Neural cell (in vitro differentiated cells): Measurements from ENCODE around the gene NSA2. TPM values are rescaled to one million over a fixed set of nuclear protein-coding genes. Genes with fewer than 3 reads are reported as not detected.
"Not testable (repeated sequence)": the region's sequence is repeated elsewhere in the genome, so short reads cannot be mapped to it uniquely, and the experiment has no call there.

Experiments
- H2AFZ ChIP-seq: fragments of 200-600, 300-800 bp; sonication (generic), shearing (Covaris generic); 2 replicates; pipeline ENCODE4 v1.6.0; 2014; ENCODE audit warnings: low read depth, mild to moderate bottlenecking, antibody characterized with exemption, low read length, moderate library complexity
- H3F3A ChIP-seq: fragments of 200-600 bp; shearing (Covaris generic); 2 replicates; pipeline ENCODE4 v1.6.1; 2016; ENCODE audit warnings: mild to moderate bottlenecking, moderate library complexity, mixed read lengths, antibody characterized with exemption, low read length; ENCODE audit not compliant: insufficient read depth, poor library complexity, severe bottlenecking
- H3K27ac ChIP-seq: fragments of 200-600, 300-800 bp; sonication (generic), shearing (Covaris generic); 2 replicates; pipeline ENCODE4 v1.5.1; 2014; ENCODE audit warnings: mild to moderate bottlenecking, low read length, moderate library complexity
- H3K27me3 ChIP-seq: fragments of 300-800, 200-600 bp; sonication (generic), shearing (Covaris generic); 2 replicates; pipeline ENCODE4 v1.6.0; 2014; ENCODE audit warnings: mild to moderate bottlenecking, low read depth, low read length, moderate library complexity; ENCODE audit not compliant: insufficient read depth
- H3K36me3 ChIP-seq: fragments of 300-800, 200-600 bp; sonication (generic), shearing (Covaris generic); 2 replicates; pipeline ENCODE4 v1.5.1; 2014; ENCODE audit warnings: mild to moderate bottlenecking, antibody characterized with exemption, low read length, moderate library complexity; ENCODE audit not compliant: insufficient read depth
- H3K4me2 ChIP-seq: fragments of 300-800, 200-600 bp; sonication (generic), shearing (Covaris generic); 2 replicates; pipeline ENCODE4 v1.6.0; 2014; ENCODE audit warnings: mild to moderate bottlenecking, low read length
- H3K4me3 ChIP-seq: fragments of 300-800, 200-600 bp; sonication (generic), shearing (Covaris generic); 2 replicates; pipeline ENCODE4 v1.5.1; 2014; ENCODE audit warnings: mild to moderate bottlenecking, low read length, moderate library complexity
- H3K79me2 ChIP-seq: fragments of 200-600 bp; shearing (Covaris generic); replicated peaks from 2 replicates; pipeline ENCODE4 v1.6.0; 2014; ENCODE audit warnings: mild to moderate bottlenecking, low read length, moderate library complexity; ENCODE audit not compliant: insufficient read depth
- H3K9ac ChIP-seq: fragments of 300-800, 200-600 bp; sonication (generic), shearing (Covaris generic); 2 replicates; pipeline ENCODE4 v1.6.1; 2016; ENCODE audit warnings: mild to moderate bottlenecking, low read length, mixed read lengths
- H3K9me2 ChIP-seq: fragments of 200-600 bp; shearing (Covaris generic); 2 replicates; pipeline ENCODE4 v1.6.1; 2016; ENCODE audit warnings: mild to moderate bottlenecking, low read length, mixed read lengths; ENCODE audit not compliant: insufficient read depth
- H3K9me3 ChIP-seq: fragments of 200-600, 300-800 bp; sonication (generic), shearing (Covaris generic); 2 replicates; pipeline ENCODE4 v1.6.1; 2016; ENCODE audit warnings: mild to moderate bottlenecking, mixed run types, low read length, moderate library complexity, mixed read lengths
- H4K20me1 ChIP-seq: fragments of 200-600 bp; shearing (Covaris generic); 2 replicates; pipeline ENCODE4 v1.6.1; 2016; ENCODE audit warnings: mild to moderate bottlenecking, mixed run types; ENCODE audit not compliant: insufficient read depth
- CTCF ChIP-seq: fragments of 450-650 bp; IDR thresholded peaks from 2 replicates; pipeline ENCODE4 v1.5.1; 2014; ENCODE audit warnings: antibody characterized with exemption, mild to moderate bottlenecking, moderate library complexity; ENCODE audit not compliant: poor library complexity, severe bottlenecking
- EP300 ChIP-seq: fragments of 450-650 bp; conservative IDR thresholded peaks from 2 replicates; pipeline ENCODE4 v1.6.1; 2014; ENCODE audit warnings: antibody characterized with exemption, mild to moderate bottlenecking, moderate library complexity; ENCODE audit not compliant: poor library complexity, severe bottlenecking
- EZH2 ChIP-seq: fragments of 200-600, 300-800 bp; shearing (Covaris generic), sonication (generic); IDR thresholded peaks from 2 replicates; pipeline ENCODE4 v1.6.1; 2014; ENCODE audit warnings: antibody characterized with exemption, low read length, borderline replicate concordance, mild to moderate bottlenecking; ENCODE audit not compliant: insufficient read depth, poor library complexity, severe bottlenecking
- MXI1 ChIP-seq: fragments of 450-650 bp; conservative IDR thresholded peaks from 2 replicates; pipeline ENCODE4 v1.6.1; 2014; ENCODE audit warnings: antibody characterized with exemption, mild to moderate bottlenecking; ENCODE audit not compliant: poor library complexity, severe bottlenecking
- POLR2AphosphoS5 ChIP-seq: IDR thresholded peaks from 2 replicates; pipeline ENCODE4 v1.6.1; 2012
- RAD21 ChIP-seq: fragments of 450-650 bp; conservative IDR thresholded peaks from 2 replicates; pipeline ENCODE4 v1.6.1; 2014; ENCODE audit warnings: antibody characterized with exemption, mild to moderate bottlenecking, moderate library complexity
- REST ChIP-seq: IDR thresholded peaks from 2 replicates; pipeline ENCODE4 v1.6.1; 2012; ENCODE audit warnings: borderline replicate concordance
- SMC3 ChIP-seq: fragments of 450-650 bp; conservative IDR thresholded peaks from 2 replicates; pipeline ENCODE4 v1.6.1; 2014; ENCODE audit warnings: antibody characterized with exemption, mild to moderate bottlenecking, moderate library complexity; ENCODE audit not compliant: poor library complexity
- TAF1 ChIP-seq: IDR thresholded peaks from 2 replicates; pipeline ENCODE4 v1.6.1; 2012; ENCODE audit warnings: low read depth
- polyA plus RNA-seq: library from polyadenylated mRNA; depleted of rRNA; stranded (reverse); fragments of >200 nt; gene quantifications from 2 replicates; pipeline ENCODE4 v1.2.3, GENCODE V29; 2014

The NSA2 gene
- polyA plus RNA-seq, 1 donor from 2014 or later = 164 TPM

DNA sequence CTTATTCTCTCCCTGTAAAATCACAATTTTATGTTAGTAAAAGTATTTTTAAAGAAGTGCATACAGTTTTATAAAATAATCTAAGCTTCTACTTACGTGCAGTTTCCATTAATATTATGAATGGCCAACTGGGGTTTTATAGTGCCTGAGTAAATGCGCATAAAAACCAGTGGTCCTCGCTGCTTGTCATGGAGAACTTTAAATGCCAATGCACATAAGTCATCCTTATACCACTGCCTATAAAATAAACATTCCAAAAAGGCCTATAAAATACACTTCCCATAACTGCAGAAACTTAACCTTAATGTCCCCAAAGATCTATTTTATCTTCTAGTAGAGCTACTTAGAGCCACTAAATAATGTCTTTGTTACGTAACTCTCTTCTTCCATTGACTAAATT, 28.6 kb upstream of the NSA2 start:
- H3K9ac ChIP-seq = no peak overlapping the region
- H3K4me2 ChIP-seq = no peak overlapping the region
- no peak for TF ChIP-seq MXI1
- no peak for TF ChIP-seq EP300
- no peak for TF ChIP-seq POLR2AphosphoS5
- TF ChIP-seq CTCF = no peak
- TF ChIP-seq SMC3 = no peak
- TF ChIP-seq EZH2 = no peak
- no peak for TF ChIP-seq TAF1
- TF ChIP-seq RAD21 = no peak
- TF ChIP-seq REST = no peak
- no peaks in the 10 kb centered on the region for H3K9me3 ChIP-seq
- no peaks in the 10 kb centered on the region for H3K27me3 ChIP-seq
- no peaks in the 10 kb centered on the region for H4K20me1 ChIP-seq
- H3K27ac ChIP-seq = no peak overlapping the region
- no peaks in the 10 kb centered on the region for H3K9me2 ChIP-seq
- no peak overlapping the region for H2AFZ ChIP-seq
- H3K36me3 ChIP-seq = peaks cover 19% of the 10 kb centered on the region
- H3K79me2 ChIP-seq = no peaks in the 10 kb centered on the region
- no peak overlapping the region for H3K4me3 ChIP-seq
- H3F3A ChIP-seq = no peaks in the 10 kb centered on the region

DNA sequence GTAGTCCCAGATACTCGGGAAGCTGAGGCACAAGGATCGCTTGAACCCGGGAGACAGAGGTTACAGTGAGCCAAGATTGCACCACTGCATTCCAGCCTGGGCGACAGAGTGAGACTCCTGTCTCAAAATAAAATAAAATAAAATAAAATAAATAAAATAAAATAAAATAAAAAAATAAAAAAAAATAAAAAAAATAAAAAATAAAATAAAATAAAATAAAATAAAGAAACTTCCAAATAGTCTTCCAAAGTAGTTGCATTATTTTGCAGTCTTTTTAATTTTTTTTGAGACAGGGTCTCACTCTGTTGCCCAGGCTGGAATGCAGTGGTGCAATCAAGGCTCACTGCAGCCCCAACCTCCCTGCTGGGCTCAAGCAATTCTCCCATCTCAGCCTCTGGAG, 18.3 kb upstream of the NSA2 start:
- not testable (repeated sequence) for H3K9me3 ChIP-seq, H2AFZ ChIP-seq, H3K9ac ChIP-seq, H4K20me1 ChIP-seq, H3F3A ChIP-seq, H3K36me3 ChIP-seq, H3K4me3 ChIP-seq, H3K4me2 ChIP-seq, H3K27me3 ChIP-seq, H3K9me2 ChIP-seq, H3K79me2 ChIP-seq, H3K27ac ChIP-seq

DNA sequence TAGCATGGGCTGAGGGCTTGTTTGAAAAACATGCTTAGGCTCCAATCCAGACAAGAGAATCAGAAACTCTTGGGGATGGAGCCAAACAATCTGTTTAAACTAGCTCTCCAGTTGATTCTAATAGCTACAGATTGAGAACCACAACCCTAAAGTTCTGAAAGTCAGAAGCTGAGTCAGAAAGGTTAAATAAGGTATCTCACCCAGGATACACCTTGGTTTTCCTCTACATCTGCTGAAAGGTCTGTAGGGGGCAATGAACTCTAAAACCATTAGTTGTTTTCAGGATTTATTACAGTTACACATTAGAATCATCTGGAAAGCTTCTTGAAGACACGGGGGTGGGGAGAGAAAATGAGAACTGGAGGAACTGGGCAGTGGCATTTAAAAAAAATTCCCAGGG, 5.8 kb upstream of the NSA2 start:
- Histone ChIP-seq H3K4me2 (no peak overlapping the region), H3K27ac (no peak overlapping the region), H3K9me3 (no peaks in the 10 kb centered on the region), H3K36me3 (peaks cover under 1% of the 10 kb centered on the region), H3K27me3 (no peaks in the 10 kb centered on the region), H3F3A (no peaks in the 10 kb centered on the region), H4K20me1 (no peaks in the 10 kb centered on the region), H3K9ac (no peak overlapping the region), H3K79me2 (peaks cover 32% of the 10 kb centered on the region), H3K4me3 (no peak overlapping the region), H2AFZ (no peak overlapping the region), H3K9me2 (no peaks in the 10 kb centered on the region)
- TF ChIP-seq REST (no peak), RAD21 (no peak), TAF1 (no peak), EP300 (no peak), MXI1 (no peak), SMC3 (no peak), CTCF (no peak), POLR2AphosphoS5 (no peak), EZH2 (no peak)
